ENCODE measurements around the gene XKR7.

XKR7 gene

GRCh38 chr20:31977080-31977479 lies 9.1 kb downstream of the XKR7 start:
- DNase-seq (ENCODE audit: low read depth in 2 of 2), result no peak

DNA sequence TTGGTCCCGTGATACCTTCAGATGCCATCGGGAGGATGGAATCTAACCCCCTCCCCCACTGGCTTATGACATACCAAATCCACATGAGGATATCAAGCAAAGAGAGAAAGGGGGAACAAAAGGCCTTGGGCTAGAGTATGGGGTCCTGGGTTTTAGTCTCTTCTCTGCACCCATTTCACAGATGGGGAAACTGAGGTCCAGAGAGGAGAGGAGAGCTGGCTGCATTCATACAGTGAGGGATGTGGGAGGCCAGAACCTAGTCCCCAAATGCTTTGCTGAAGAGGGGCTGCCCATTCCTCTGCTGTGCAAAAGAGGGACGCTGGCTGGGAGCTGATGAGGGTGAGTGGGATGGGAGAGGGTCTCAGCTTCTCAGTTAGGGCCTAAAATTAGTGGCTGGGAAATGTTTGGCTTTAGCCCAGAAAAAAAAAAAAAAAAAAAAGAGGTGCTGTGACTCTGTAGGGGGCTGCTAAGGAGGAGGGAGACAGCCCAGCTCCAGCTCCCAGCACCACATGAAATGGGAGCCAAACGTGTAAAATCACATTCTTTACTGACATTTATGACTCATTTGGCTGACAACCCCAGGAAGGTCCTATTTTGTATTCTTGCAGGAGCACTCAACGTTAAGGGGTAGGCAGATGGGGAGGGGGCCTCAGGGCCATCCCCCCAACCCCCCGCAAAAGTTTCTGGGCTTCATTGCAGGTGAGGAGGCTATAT lies 11.9 kb downstream of the XKR7 start:
- DNase-seq (ENCODE audit: low read depth in 2 of 2), result no peak

GRCh38 chr20:31981784-31982183 lies 13.8 kb downstream of the XKR7 start:
- no peak for DNase-seq (ENCODE audit: low read depth in 2 of 2)

DNA sequence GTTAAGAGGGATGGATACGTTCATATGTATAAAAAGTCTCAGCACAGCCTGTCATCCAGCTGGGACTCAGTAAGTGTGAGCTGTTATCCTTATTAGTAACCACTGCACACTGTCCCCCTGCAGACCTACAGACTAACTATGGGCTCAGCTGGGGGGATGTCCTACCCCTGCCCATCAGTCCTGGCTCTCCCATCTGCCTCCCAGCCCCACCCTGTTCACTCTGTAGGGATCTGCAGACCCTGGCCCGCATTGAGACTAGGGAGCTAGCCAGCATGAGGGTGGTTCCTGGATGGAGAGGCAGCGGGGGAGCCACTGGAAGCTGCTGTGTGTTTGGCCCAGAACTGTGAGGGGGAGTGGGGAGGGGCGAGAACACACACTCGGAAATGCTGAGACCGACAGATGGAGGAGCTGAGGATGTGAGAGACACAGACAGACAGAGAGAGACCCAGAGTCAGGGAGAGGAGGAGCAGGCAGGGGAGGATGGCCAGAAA lies 17.1 kb downstream of the XKR7 start:
- DNase-seq (ENCODE audit: low read depth in 2 of 2), result no peak

DNA sequence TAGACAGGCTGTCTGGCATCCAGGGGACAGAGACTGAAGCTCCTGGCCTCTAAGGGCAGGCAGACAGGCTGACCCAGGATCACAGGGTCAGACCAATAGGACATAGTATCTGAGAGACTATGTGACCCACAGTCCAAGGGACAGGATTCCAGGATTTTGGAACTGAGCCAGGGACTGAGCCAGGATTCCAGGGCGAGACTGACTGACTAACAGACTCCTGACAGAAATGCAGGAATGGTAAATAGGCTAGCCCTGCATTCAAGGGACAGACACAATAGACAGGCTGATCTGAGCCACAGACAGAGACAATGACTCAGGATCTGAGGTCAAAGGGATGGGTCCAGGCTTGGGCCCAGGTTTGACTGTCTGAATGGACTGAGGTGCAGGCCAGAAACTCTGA lies 19.8 kb downstream of the XKR7 start:
- DNase-seq (ENCODE audit: low read depth in 2 of 2), result no peak

- DNase-seq (ENCODE audit: low read depth in 2 of 2), result no peak
Observed at GRCh38 chr20:31988430-31989015, 20.6 kb downstream of the XKR7 start.

DNA sequence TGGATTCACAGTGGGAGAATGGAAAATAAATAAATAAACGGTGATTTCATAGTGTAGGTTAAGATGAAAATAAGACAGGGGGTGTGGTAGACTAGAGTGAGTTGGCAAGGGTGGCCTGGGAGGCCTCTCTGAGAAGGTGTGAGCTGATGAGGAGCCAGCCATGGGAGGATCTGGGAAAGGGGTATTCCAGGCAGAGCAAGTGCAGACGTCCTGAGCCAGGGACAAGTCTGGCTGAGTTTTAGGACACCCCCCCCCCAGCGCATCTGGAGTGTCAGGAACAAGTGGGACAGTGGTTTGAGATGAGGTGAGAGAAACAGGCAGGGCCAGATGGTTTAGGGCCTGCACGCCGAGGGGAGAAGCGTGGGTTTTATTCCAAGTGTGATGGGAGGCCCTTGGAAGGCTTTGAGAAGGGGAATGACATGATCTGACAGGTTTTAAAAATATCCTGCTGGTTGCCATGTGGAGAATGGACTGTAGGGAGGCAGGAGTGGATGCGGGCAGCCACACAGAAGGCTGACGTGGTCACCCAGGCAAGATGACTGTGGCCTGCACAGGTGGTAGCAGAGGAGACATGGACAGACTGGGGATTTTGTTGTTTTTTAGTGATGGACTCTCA lies 21.2 kb downstream of the XKR7 start:
- no peak for DNase-seq (ENCODE audit: low read depth in 2 of 2)

DNA sequence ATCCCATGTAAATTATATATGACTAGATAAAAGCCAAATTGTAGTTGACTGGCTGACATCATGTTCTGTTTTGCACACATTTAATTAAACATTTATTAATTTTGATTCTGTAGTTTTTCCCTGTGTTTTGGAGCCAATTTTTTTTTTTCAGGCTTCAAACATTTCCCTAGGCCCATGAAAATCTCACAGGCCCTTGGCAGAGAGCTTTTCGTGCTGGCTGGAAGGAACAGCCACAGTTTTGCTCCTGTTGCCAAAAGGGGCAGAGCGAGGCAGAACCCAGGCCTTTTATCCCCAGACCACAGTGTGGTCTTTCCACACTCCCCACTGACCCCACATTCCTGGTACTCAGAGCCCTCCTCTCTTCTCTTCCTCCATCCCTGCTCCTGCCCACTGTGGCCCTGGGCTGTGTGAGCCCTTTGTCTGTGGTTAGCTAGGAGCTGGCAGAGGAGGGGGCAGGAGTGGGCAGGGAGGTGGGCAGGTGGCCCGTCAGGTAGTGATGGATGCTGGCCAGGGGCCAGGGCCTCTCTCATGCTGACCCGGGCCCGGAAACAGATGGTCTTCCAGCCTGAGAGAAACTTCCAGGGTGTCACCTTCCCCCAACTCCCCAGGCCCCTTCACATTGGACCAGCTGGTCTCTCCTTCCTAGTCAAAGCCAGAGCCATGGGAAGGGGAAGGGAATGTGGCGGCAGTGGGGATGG lies 22.8 kb downstream of the XKR7 start:
- DNase-seq (ENCODE audit: low read depth in 2 of 2), result no peak

DNA sequence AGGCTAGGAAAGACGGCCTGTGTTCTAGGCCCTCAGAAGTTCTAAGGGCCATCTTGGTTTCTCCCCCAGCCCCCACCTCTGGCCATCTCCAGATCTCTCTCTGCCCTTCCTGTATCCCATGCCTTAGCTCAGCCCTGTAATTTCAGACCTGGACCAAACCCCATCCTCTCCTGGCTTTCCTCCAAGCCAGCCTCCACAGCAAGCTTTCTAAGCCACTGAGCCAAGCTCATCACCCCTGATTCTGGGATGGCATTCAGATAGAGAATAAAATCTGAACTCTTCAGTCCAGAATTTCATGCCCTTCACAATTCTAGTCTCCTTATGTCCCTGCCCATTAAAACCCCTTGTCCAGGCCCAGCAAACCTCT lies 23.4 kb downstream of the XKR7 start:
- DNase-seq (ENCODE audit: low read depth in 2 of 2), result no peak

- no peak for DNase-seq (ENCODE audit: low read depth in 2 of 2)
Observed at GRCh38 chr20:31992086-31992485, 24.1 kb downstream of the XKR7 start.

DNA sequence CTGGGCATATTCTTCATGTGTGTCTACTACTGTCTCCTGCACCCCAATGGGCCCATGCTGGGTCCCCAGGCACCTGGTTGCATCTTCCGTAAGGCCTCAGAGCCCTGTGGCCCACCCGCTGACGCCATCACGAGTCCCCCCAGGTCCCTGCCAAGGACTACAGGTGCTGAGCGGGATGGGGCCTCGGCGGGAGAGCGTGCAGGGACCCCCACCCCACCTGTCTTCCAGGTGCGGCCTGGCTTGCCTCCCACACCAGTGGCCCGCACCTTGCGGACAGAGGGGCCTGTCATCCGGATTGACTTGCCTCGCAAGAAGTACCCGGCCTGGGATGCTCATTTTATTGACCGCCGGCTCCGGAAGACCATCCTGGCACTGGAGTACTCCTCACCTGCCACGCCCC lies 29.0 kb downstream of the XKR7 start:
- DNase-seq (ENCODE audit: low read depth in 2 of 2), result no peak

DNA sequence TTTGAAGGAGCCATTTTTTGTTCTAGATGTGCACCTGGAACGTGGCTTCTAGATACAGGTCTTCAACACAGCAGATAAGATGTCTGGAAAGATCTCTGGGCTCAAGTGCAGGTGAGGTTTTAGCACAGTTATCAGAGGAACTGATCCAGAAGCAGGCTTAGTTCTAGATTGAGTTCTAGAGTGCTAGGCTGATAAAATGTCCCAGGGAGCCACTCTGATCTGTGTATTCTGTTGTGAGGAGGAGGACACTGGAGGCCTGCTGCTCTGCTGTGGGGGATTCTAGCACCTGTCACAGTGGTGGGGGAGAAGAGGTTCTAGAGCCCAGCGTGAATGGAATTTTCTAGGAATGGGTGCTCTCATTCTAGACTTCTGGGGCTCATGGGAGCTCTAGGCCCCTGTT lies 30.3 kb downstream of the XKR7 start:
- no peak for DNase-seq (ENCODE audit: low read depth in 2 of 2)

GRCh38 chr20:32003325-32003724 lies 35.4 kb downstream of the XKR7 start:
- no peak for DNase-seq (ENCODE audit: low read depth in 2 of 2)

DNA sequence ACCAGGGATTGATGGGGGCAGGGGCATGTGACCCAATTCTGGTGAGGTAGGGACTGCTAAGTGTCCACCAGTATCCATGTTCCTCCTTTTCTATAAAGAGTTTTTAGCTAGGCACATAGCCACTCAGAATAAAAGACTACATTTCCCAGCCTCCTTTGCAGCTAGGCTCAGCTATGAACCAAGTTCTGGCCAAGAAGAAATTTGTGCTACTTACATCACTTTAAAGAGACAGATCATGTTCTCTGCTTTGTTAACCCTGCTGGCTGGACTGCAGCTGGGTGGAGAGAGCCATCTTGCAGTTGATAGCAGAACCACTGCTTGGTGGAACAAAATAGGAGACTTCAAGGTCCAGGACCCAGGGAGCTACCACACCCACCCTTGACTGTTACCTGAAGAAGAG lies 37.0 kb downstream of the XKR7 start:
- no peak for DNase-seq (ENCODE audit: low read depth in 2 of 2)

DNA sequence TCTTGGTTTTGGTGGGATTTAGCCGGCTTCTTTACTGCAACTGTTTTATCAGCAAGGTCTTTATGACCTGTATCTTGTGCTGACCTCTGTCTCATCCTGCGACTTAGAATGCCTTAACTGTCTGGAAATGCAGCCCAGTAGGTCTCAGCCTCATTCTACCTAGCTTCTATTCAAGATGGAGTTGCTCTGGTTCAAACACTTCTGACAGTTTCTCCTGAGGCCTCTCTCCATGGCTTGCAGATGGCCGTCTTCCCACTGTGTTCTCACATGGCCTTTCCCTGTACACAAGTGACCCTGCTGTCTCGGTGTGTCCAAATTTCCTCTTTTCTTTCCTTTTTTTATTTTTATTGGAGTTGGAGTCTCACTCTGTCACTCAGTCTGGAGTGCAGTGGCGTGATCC lies 38.1 kb downstream of the XKR7 start:
- DNase-seq (ENCODE audit: low read depth in 2 of 2), result no peak

GRCh38 chr20:32006841-32007786 lies 39.2 kb downstream of the XKR7 start:
- DNase-seq (ENCODE audit: low read depth in 2 of 2), result no peak

DNA sequence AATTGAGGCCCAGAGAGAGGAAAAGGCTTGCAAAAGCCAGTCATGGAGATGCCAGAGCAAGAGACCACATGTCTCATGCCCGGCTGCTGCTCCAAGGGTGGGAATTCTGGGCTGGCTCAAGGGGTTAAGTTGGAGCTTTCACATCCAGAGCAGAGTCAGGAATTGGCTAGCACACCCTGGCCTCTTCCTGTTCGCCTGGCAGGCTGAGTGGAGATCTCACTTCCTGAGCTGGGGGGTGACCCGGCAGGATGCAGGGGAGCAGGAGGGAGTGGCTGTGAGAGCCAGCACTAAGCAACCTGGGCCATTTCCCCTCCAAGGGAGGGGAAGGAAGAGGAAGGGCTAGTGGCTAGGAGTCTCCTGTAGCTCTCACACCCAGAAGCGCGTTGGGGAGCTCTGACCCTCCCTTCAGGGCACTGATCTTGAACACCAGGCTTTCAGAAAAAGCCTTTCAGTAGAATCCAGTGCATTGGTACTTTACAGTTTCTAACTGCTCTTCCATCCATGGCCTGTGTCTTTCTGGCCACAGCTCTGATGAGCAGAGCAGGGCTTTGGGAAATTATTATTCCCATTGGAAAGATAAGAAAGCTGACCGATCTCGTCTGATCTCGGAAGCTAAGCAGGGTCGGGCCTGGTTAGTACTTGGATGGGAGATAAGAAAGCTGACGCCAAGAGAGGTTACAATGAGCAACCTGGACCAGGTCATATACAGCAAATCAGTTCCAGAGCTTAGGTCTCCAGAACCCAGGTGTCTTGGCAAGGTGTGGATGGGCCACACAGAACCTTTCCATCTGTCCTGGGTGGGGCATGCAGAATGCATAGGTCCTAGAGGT lies 40.1 kb downstream of the XKR7 start:
- no peak for DNase-seq (ENCODE audit: low read depth in 2 of 2)

- DNase-seq (ENCODE audit: low read depth in 2 of 2), result no peak
Observed at GRCh38 chr20:32009564-32009963, 41.6 kb downstream of the XKR7 start.

- DNase-seq (ENCODE audit: low read depth in 2 of 2), result no peak
Observed at GRCh38 chr20:32010101-32010500, 42.1 kb downstream of the XKR7 start, which contains the start of gene CCM2L. CCM2L (plus strand) TSS chr20:32010438; CDS start chr20:32010455, 17 bp downstream.

GRCh38 chr20:32010666-32011065 lies 42.7 kb downstream of the XKR7 start:
- no peak for DNase-seq (ENCODE audit: low read depth in 2 of 2)
